Measurements from ENCODE around the gene TRNT1. TPM values are rescaled to one million over a fixed set of nuclear protein-coding genes. Genes with fewer than 3 reads are reported as not detected.

Gene TRNT1
- total and polyA plus RNA-seq, 2 experiments from 2014 or later: 33.9 to 36.4 TPM

DNA sequence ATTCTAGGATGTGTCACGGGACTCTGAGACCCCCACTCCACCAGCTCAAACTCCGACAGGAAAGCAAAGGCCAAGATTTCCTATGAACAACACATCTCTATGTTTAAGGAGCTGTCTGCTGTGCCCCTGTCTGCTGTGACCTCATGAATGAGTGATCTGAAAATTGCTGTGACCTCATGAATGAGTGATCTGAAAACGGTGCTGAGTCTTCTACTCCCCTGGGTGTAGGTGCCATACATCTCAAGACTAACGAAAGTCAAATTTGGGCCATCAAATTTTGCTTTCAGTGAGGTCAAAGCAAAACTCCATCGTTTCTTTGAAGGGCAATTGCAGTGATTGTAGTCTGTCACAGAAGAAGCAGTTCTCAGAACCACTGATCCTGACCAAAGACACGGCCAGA lies 41.0 kb upstream of the TRNT1 start:
- no peak overlapping the region for H3K27ac ChIP-seq (ENCODE audit: low read depth)
- H3K9me3 Mint-ChIP-seq: peaks cover 97% of the 10 kb centered on the region
- H3K36me3 Mint-ChIP-seq (ENCODE audit: low read depth): peaks cover 38% of the 10 kb centered on the region
- H3F3A ChIP-seq (replicated peaks; ENCODE audit: low read depth): no peaks in the 10 kb centered on the region
- no peak overlapping the region for H3K27ac Mint-ChIP-seq
- H3K27me3 ChIP-seq (ENCODE audit: insufficient read depth): no peaks in the 10 kb centered on the region
- no peak overlapping the region for H3K4me2 ChIP-seq
- no peaks in the 10 kb centered on the region for H4K20me1 ChIP-seq (replicated peaks; ENCODE audit: insufficient read depth)
- no peaks in the 10 kb centered on the region for H3K36me3 ChIP-seq (ENCODE audit: insufficient read depth)
- H3K4me1 Mint-ChIP-seq: no peaks in the 10 kb centered on the region
- no peak for DNase-seq (ENCODE audit: low spot score)
- no peaks in the 10 kb centered on the region for H3K27me3 Mint-ChIP-seq (ENCODE audit: insufficient read depth, low read depth, poor library complexity)
- no peaks in the 10 kb centered on the region for H3K79me2 ChIP-seq (replicated peaks; ENCODE audit: insufficient read depth)
- 0 out of 2 replicates have a peak, but pooled peaks cover under 1% of the 10 kb centered on the region for H3K9me2 ChIP-seq (ENCODE audit: insufficient read depth)
- no peak overlapping the region for H3K4me3 Mint-ChIP-seq
- H3K4me3 ChIP-seq: no peak overlapping the region
- TF ChIP-seq, protein P1, sequence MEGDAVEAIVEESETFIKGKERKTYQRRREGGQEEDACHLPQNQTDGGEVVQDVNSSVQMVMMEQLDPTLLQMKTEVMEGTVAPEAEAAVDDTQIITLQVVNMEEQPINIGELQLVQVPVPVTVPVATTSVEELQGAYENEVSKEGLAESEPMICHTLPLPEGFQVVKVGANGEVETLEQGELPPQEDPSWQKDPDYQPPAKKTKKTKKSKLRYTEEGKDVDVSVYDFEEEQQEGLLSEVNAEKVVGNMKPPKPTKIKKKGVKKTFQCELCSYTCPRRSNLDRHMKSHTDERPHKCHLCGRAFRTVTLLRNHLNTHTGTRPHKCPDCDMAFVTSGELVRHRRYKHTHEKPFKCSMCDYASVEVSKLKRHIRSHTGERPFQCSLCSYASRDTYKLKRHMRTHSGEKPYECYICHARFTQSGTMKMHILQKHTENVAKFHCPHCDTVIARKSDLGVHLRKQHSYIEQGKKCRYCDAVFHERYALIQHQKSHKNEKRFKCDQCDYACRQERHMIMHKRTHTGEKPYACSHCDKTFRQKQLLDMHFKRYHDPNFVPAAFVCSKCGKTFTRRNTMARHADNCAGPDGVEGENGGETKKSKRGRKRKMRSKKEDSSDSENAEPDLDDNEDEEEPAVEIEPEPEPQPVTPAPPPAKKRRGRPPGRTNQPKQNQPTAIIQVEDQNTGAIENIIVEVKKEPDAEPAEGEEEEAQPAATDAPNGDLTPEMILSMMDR (conservative IDR thresholded peaks at IDR 0.05; ENCODE audit: low read depth in 2 of 2): no peak
- TF ChIP-seq EZH2phosphoT487 (IDR thresholded peaks at IDR 0.05; ENCODE audit: unreplicated experiment) (no peak), JUNB (IDR thresholded peaks at IDR 0.05; ENCODE audit: unreplicated experiment) (no peak), CREB1 (CRISPR knock-in tag; IDR thresholded peaks at IDR 0.05; ENCODE audit: low read depth) (no peak)
- peaks cover 24% of the 10 kb centered on the region for H3K4me1 ChIP-seq (ENCODE audit: insufficient read depth)
- ATAC-seq: no peak
- H2AFZ ChIP-seq: no peak overlapping the region

DNA sequence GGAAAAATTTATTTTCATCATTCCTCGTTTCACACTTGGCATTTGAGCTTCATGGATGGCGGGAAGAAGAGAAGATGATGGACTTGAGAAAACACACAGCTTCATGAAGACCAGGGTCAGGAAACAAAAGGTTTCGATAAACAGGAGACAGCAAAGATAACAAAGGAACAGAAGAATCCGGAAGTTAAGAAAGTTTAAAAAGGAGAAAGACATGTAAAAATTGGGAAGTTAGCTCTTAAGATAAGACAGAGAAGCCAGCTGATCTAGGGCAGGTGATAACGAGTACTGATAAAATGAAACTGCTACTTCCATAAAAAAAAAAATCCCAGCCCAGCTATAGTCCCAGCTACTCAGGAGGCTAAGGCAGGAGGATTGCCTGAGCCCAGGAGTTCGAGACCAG lies 40.5 kb upstream of the TRNT1 start:
- no peak overlapping the region for H2AFZ ChIP-seq
- H3F3A ChIP-seq (replicated peaks; ENCODE audit: low read depth): no peaks in the 10 kb centered on the region
- peaks cover 19% of the 10 kb centered on the region for H3K4me1 ChIP-seq (ENCODE audit: insufficient read depth)
- H3K27me3 ChIP-seq (ENCODE audit: insufficient read depth): no peaks in the 10 kb centered on the region
- H3K79me2 ChIP-seq (replicated peaks; ENCODE audit: insufficient read depth): no peaks in the 10 kb centered on the region
- no peaks in the 10 kb centered on the region for H4K20me1 ChIP-seq (replicated peaks; ENCODE audit: insufficient read depth)
- ATAC-seq (no peak), DNase-seq (ENCODE audit: low spot score) (no peak)
- 0 out of 2 replicates have a peak, but pooled peaks cover 3% of the 10 kb centered on the region for H3K9me2 ChIP-seq (ENCODE audit: insufficient read depth)
- peaks cover 98% of the 10 kb centered on the region for H3K9me3 Mint-ChIP-seq
- no peak overlapping the region for H3K4me2 ChIP-seq
- no peak overlapping the region for H3K4me3 Mint-ChIP-seq
- no peaks in the 10 kb centered on the region for H3K36me3 ChIP-seq (ENCODE audit: insufficient read depth)
- H3K4me1 Mint-ChIP-seq: no peaks in the 10 kb centered on the region
- H3K27ac Mint-ChIP-seq: no peak overlapping the region
- no peak overlapping the region for H3K4me3 ChIP-seq
- H3K36me3 Mint-ChIP-seq (ENCODE audit: low read depth): peaks cover 43% of the 10 kb centered on the region
- H3K27ac ChIP-seq (ENCODE audit: low read depth): no peak overlapping the region
- no peaks in the 10 kb centered on the region for H3K27me3 Mint-ChIP-seq (ENCODE audit: insufficient read depth, low read depth, poor library complexity)
- TF ChIP-seq STAT1 (IDR thresholded peaks at IDR 0.05; ENCODE audit: unreplicated experiment) (no peak), ZNF114 (CRISPR knock-in tag; IDR thresholded peaks at IDR 0.05) (no peak), POLR2AphosphoS5 (IDR thresholded peaks at IDR 0.05; ENCODE audit: low read depth) (no peak), EZH2phosphoT487 (IDR thresholded peaks at IDR 0.05; ENCODE audit: unreplicated experiment) (no peak), ZNF331 (CRISPR knock-in tag; IDR thresholded peaks at IDR 0.05; ENCODE audit: low read depth) (no peak), JUNB (IDR thresholded peaks at IDR 0.05; ENCODE audit: unreplicated experiment) (no peak), NANOG (IDR thresholded peaks at IDR 0.05; ENCODE audit: borderline replicate concordance) (no peak)
- TF ChIP-seq, protein P2, sequence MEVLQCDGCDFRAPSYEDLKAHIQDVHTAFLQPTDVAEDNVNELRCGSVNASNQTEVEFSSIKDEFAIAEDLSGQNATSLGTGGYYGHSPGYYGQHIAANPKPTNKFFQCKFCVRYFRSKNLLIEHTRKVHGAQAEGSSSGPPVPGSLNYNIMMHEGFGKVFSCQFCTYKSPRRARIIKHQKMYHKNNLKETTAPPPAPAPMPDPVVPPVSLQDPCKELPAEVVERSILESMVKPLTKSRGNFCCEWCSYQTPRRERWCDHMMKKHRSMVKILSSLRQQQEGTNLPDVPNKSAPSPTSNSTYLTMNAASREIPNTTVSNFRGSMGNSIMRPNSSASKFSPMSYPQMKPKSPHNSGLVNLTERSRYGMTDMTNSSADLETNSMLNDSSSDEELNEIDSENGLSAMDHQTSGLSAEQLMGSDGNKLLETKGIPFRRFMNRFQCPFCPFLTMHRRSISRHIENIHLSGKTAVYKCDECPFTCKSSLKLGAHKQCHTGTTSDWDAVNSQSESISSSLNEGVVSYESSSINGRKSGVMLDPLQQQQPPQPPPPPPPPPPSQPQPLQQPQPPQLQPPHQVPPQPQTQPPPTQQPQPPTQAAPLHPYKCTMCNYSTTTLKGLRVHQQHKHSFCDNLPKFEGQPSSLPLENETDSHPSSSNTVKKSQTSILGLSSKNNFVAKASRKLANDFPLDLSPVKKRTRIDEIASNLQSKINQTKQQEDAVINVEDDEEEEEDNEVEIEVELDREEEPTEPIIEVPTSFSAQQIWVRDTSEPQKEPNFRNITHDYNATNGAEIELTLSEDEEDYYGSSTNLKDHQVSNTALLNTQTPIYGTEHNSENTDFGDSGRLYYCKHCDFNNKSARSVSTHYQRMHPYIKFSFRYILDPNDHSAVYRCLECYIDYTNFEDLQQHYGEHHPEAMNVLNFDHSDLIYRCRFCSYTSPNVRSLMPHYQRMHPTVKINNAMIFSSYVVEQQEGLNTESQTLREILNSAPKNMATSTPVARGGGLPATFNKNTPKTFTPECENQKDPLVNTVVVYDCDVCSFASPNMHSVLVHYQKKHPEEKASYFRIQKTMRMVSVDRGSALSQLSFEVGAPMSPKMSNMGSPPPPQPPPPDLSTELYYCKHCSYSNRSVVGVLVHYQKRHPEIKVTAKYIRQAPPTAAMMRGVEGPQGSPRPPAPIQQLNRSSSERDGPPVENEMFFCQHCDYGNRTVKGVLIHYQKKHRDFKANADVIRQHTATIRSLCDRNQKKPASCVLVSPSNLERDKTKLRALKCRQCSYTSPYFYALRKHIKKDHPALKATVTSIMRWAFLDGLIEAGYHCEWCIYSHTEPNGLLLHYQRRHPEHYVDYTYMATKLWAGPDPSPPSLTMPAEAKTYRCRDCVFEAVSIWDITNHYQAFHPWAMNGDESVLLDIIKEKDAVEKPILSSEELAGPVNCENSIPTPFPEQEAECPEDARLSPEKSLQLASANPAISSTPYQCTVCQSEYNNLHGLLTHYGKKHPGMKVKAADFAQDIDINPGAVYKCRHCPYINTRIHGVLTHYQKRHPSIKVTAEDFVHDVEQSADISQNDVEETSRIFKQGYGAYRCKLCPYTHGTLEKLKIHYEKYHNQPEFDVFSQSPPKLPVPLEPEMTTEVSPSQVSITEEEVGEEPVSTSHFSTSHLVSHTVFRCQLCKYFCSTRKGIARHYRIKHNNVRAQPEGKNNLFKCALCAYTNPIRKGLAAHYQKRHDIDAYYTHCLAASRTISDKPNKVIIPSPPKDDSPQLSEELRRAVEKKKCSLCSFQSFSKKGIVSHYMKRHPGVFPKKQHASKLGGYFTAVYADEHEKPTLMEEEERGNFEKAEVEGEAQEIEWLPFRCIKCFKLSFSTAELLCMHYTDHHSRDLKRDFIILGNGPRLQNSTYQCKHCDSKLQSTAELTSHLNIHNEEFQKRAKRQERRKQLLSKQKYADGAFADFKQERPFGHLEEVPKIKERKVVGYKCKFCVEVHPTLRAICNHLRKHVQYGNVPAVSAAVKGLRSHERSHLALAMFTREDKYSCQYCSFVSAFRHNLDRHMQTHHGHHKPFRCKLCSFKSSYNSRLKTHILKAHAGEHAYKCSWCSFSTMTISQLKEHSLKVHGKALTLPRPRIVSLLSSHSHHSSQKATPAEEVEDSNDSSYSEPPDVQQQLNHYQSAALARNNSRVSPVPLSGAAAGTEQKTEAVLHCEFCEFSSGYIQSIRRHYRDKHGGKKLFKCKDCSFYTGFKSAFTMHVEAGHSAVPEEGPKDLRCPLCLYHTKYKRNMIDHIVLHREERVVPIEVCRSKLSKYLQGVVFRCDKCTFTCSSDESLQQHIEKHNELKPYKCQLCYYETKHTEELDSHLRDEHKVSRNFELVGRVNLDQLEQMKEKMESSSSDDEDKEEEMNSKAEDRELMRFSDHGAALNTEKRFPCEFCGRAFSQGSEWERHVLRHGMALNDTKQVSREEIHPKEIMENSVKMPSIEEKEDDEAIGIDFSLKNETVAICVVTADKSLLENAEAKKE (CRISPR knock-in tag; IDR thresholded peaks at IDR 0.05): no peak
- TF ChIP-seq, protein P1 (conservative IDR thresholded peaks at IDR 0.05; ENCODE audit: low read depth in 2 of 2): no peak
- TF ChIP-seq, protein P3, sequence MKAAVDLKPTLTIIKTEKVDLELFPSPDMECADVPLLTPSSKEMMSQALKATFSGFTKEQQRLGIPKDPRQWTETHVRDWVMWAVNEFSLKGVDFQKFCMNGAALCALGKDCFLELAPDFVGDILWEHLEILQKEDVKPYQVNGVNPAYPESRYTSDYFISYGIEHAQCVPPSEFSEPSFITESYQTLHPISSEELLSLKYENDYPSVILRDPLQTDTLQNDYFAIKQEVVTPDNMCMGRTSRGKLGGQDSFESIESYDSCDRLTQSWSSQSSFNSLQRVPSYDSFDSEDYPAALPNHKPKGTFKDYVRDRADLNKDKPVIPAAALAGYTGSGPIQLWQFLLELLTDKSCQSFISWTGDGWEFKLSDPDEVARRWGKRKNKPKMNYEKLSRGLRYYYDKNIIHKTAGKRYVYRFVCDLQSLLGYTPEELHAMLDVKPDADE (IDR thresholded peaks at IDR 0.05): no peak
